GM04504 (cell line): Measurements from ENCODE around the gene OBSL1.

Experiments used
- DNase-seq: peaks from one replicate; pipeline ENCODE4 v3.0.0-alpha.2; 2012; ENCODE audit warnings: low read depth

The OBSL1 gene

DNA sequence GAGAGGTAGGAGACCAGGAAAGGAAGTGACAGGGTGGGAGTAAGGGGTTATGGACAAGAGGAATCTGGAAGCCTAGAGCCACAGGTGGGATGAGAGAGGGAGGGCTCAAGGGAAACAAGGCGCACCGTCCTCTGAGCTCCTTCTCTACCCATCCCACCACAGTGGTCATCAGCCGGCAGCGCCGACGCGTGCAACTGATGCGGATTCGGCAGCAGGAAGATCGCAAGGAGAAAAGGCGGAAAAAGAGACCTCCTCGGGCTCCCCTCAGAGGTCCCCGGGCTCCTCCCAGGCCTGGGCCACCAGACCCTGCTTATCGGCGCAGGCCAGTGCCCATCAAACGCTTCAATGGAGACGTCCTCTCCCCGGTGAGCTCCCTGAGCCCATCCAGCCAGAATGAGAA is 22.3 kb downstream of the OBSL1 start:
- DNase-seq = no peak

DNA sequence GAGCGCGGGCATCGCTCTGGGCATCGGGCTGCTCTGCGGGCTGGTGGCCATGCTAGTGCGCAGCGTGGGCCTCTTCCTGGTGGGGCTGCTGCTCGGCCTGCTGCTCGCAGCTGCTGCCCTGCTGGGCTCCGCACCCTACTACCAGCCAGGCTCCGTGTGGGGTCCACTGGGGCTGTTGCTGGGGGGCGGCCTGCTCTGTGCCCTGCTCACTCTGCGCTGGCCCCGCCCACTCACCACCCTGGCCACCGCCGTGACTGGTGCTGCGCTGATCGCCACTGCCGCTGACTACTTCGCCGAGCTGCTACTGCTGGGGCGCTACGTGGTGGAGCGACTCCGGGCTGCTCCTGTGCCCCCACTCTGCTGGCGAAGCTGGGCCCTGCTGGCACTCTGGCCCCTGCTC is 23.7 kb downstream of the OBSL1 start:
- no peak for DNase-seq

DNA sequence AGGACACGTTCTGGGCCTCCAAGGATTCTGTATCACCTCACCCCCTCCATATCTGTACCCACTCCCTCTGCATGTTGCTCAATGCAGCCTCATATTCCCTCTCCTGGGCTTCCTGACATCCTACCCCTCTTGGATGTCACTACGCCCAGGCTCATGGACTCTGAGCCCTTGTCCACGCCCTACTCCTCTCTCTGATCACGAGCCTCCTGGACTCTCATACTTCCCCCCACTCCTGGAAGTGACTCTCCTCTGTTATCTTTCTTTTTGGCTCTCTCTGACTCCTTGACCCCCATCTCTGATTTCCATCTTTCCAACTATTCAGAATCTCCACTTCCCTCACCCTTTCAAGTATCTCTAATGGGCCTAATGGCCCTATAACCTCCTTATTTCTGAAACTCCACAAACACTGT is 25.4 kb downstream of the OBSL1 start:
- no peak for DNase-seq

DNA sequence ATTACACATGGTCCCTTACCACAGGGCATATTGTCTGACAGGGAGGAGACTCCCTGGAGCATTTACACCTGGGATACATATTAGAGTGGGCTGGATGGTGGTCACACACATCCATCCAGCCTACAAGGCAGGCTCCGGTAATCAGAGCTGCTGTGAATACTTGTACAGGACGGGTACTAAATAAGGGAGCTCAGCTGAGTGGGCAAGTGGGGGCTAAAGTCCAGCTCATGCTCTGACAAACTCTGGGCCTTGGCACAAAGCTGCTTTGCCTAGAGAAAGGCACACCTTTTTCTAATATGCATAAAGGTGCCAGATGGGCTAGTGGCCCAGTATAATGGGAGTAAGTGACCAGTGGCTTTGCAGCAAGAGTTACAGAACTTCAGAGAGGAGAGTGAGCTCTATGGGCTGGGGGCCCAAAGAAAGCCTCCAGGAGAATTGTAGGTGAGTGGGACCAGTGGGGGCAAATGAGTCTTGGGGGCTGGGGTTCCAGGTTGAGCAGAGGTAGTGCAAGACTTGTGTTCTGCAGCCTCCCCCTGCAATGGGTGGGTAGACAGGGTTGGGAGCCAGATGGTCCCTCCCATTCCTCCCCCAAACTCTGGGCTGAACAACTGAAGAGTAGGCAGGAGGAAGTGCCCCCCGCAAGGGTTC is 25.9 kb downstream of the OBSL1 start:
- no peak for DNase-seq

- DNase-seq = no peak
Observed at GRCh38 chr2:219544567-219544966, 26.8 kb downstream of the OBSL1 start.

GRCh38 chr2:219543596-219544358 is 27.6 kb downstream of the OBSL1 start, which contains the start of the genes CHPF and TMEM198:
Gene CHPF (minus strand): TSS chr2:219543809. CDS start chr2:219543538, 271 bp downstream.
Gene TMEM198 (plus strand): TSS chr2:219544028. CDS start chr2:219544728, 700 bp downstream.
- DNase-seq = peak; percentile 98

DNA sequence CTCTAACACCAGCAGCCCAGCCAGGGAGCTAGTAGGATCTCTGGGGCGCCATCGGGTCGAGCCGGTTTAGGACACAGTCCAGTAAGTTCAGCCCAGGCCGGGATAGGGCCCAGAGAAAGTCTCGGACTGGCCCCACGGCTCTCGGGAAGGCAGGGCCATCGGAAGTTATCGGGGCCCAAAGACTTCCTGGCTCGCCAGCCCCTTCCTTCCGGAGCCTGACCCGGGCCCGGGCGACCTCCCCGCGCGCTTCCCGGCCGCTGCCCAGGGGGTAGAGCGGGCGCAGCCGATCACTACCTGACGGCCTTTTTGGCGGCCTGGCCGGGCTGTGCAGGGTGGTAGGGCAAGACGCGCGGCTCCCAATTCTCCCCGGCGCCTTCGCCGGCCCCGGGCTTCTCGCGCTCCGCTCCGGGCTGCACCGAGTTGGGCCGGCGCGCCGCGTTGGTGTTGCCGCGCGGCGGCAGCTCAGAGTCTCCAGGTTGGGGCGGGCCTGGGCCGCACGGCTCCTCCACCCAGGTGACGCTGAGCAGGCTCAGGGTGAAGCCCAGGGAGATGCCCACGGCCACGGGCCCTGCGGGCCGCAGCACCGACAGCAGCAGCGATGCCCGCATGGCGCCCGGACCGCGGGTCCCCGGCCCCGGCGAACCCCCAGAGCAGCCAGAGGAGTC is 28.3 kb downstream of the OBSL1 start:
- peak; percentile 13 for DNase-seq

DNA sequence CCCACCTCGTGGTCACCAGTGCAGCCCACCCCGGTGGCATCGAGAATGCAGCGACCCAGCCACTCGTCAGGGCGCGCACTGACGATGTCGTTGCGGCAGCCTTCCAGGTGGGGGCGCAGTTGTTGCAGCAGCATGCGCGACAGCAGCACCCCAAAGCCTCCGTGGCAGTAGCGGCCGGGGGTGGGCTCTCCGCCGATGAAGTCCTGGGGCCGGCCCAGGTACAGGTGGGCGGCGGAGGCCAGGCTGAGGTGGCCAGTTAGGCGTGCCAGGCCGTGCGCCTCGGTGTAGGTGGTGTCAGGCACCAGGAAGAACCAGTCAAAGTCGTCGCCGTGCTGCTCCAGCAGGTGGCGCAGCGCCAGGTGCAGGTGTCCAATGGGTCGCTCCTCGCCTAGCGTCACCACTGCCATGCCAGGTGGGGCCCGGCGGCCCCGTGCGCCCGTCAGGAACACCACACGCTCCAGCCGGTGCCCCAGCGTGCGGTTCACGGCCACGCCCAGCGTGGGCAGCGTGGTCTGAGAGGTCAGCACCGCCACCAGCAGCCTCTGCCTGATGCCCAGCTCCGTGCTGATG is 29.6 kb downstream of the OBSL1 start:
- DNase-seq = no peak

DNA sequence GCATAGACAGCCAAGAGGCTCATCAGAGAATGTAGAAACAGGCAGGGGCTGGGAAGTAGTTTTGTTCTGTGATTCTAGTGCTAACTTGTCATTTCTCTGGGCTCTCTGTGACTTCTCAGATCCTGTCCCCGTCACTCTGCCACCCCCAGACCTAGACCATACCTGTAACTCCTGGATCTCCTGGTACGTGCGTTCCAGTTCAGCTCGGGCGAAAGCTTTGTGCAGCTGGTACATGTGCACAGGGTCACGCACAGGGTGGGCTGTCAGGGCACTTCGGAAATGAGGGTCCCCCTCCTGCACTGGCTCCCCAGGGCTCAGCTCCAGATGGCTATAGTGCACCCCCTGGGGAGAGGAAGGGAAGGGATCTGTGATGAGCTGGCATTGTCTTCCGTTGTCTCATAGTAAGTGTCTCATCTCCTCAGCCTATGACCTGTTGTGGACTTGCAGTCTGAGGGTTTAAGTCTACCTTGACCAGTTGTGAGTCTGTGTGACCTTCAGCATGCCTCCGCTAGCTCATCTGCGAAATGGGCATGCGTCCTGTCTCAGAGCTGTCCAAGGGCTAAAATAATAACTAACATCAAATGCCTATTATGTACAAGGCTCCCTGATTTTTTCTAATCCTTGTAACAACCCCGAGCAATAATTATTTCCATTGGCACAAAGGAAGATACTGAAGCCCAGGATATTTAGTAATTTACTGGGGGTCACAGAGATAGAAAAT is 30.4 kb downstream of the OBSL1 start:
- no peak for DNase-seq

- DNase-seq = no peak
Observed at GRCh38 chr2:219539926-219540678, 31.2 kb downstream of the OBSL1 start.

DNA sequence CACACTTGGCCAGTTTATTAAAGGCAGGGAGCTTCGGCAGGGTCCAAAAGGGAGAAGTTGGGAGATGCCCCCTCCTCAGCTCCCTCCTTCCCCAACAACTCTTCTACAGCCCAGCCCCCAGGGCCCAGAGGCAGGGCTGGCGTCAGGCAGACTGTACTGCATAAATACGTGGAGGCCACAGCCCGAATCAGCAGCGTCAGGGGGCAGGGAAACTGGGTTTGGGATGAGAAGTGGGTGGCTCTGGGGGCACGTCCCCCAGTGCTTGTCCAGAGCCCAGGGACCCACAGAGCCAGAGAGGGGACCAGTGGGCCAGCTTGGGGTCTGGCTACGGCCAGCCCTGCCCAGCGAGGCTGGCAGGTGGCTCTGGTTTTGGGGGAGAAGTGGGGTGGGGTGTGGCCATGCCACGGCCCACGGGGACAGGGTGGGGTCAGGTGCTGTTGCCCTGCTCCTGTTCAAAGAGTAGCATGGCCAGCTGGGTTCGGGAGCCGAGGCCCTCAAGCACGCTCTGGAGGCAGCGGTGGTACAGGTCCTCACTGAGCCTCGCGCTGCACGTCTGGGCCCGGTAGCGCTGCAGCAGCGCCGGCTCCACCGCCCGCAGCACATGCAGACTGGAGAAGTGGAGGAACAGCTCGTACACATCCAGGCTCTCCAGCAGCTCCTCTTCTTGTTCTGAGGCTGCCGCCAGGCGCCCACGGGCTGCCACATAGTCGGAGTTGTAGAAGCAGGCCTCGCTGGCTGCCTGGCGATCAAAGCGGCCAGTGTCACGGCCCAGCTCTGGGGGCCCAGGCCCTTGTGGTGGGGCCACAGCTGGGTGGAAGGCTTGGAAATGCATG is 32.2 kb downstream of the OBSL1 start:
- DNase-seq = no peak

DNA sequence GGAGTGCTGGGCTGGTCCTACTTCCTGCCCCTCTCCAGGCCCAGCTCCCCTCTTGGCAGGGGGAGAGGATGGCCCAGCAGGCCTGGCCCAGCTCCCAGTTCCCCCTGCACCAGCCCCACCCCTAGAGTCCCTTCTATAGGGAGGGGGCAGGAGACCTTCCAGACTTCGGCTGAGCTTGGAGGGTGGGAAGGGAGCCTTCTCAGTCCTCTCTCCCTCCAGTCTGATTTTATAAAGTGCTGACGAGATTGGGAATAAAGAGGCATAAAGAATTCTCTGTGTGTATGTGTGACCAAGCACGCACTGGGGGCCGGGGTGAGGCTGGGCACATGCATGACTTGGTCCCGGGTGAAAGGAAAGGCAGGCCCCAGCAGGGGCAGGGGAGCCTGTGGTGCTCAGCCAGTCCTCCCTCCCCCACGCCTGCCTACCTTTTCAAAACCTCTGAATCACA is 32.8 kb downstream of the OBSL1 start:
- no peak for DNase-seq

- no peak for DNase-seq
Observed at GRCh38 chr2:219537657-219538488, 33.5 kb downstream of the OBSL1 start.

DNA sequence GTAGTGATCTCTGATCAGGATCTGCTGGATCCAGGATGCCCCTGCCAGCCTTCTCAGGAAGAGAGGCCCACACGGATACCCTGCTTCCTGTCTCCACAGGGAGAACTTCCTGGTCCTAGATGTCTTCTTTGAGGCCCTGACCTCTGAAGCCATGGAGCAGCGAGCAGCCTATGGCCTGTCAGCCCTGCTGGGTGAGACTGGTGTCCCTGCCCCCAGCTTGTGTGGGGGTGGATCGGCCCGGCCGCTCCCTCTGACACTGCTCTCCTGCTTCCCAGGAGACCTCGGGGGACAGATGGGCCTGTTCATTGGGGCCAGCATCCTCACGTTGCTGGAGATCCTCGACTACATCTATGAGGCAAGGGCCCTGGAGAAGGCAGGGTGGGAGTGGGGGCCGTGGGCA is 34.4 kb downstream of the OBSL1 start:
- no peak for DNase-seq

GRCh38 chr2:219536425-219536824 is 34.9 kb downstream of the OBSL1 start:
- no peak for DNase-seq

GRCh38 chr2:219533930-219534661 is 37.2 kb downstream of the OBSL1 start:
- DNase-seq = no peak

DNA sequence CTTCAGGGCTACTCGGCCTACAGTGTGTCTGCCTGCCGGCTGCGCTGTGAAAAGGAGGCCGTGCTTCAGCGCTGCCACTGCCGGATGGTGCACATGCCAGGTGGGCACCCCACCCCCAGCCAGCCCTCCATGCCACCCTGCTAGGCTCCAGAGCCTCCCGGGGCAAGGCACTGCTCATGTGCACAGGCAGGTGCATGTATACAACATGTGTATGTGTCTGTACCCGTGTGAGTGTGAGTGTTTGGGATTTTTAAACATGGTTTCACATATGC is 39.0 kb downstream of the OBSL1 start:
- DNase-seq = no peak

- no peak for DNase-seq
Observed at GRCh38 chr2:219531639-219532377, 39.5 kb downstream of the OBSL1 start.
